HEK293 (cell line): ENCODE measurements around the gene TLE6.
A peak's percentile ranks its signal among the peaks of the same experiment; 100 is the strongest.

Experiments used
- BCL11B ChIP-seq: fragments of 450-650 bp; formaldehyde crosslinking; IDR thresholded peaks from 2 replicates; pipeline ENCODE4 v1.5.1; 2016; ENCODE audit warnings: low read depth, missing biosample characterization, missing genetic modification characterization
- GLI2 ChIP-seq: fragments of 450-650 bp; formaldehyde crosslinking; IDR thresholded peaks from 2 replicates; pipeline ENCODE4; 2017; ENCODE audit warnings: missing biosample characterization, missing genetic modification characterization, low read depth, borderline replicate concordance
- GLIS1 ChIP-seq: fragments of 450-650 bp; formaldehyde crosslinking; IDR thresholded peaks from 2 replicates; pipeline ENCODE4 v1.5.1; 2016; ENCODE audit warnings: missing biosample characterization, missing genetic modification characterization
- HOXC10 ChIP-seq: sonication (generic); formaldehyde crosslinking; IDR thresholded peaks from 2 replicates; pipeline ENCODE4 v1.8.1; 2023; ENCODE audit warnings: mild to moderate bottlenecking, missing genetic modification reagents
- INSM2 ChIP-seq: fragments of 450-650 bp; formaldehyde crosslinking; IDR thresholded peaks from 2 replicates; pipeline ENCODE4 v1.5.1; 2016; ENCODE audit warnings: missing biosample characterization, missing genetic modification characterization
- KLF17 ChIP-seq: fragments of 450-650 bp; formaldehyde crosslinking; IDR thresholded peaks from 2 replicates; pipeline ENCODE4 v1.5.1; 2016; ENCODE audit warnings: missing biosample characterization, missing genetic modification characterization
- PRDM1 ChIP-seq: fragments of 450-650 bp; formaldehyde crosslinking; IDR thresholded peaks from 2 replicates; pipeline ENCODE4; 2016; ENCODE audit warnings: missing biosample characterization, missing genetic modification characterization
- REPIN1 ChIP-seq: fragments of 450-650 bp; formaldehyde crosslinking; IDR thresholded peaks from 2 replicates; pipeline ENCODE4 v1.5.1; 2017; ENCODE audit warnings: missing biosample characterization, missing genetic modification characterization, low read depth
- ZNF112 ChIP-seq: fragments of 450-650 bp; formaldehyde crosslinking; IDR thresholded peaks from 2 replicates; pipeline ENCODE4 v1.5.0; 2017; ENCODE audit warnings: missing biosample characterization, missing genetic modification characterization
- ZNF148 ChIP-seq: fragments of 450-650 bp; formaldehyde crosslinking; IDR thresholded peaks from 2 replicates; pipeline ENCODE4 v1.5.0; 2017; ENCODE audit warnings: missing biosample characterization, missing genetic modification characterization, borderline replicate concordance
- ZNF184 ChIP-seq: fragments of 450-650 bp; IDR thresholded peaks from 2 replicates; pipeline ENCODE4 v1.5.1; 2018; ENCODE audit warnings: missing biosample characterization, mild to moderate bottlenecking, missing genetic modification characterization
- ZNF19 ChIP-seq: fragments of 450-650 bp; formaldehyde crosslinking; IDR thresholded peaks from 2 replicates; pipeline ENCODE4; 2016; ENCODE audit warnings: missing biosample characterization, missing genetic modification characterization, low read depth
- ZNF362 ChIP-seq: fragments of 450-650 bp; formaldehyde crosslinking; IDR thresholded peaks from 2 replicates; pipeline ENCODE4 v1.5.1; 2016; ENCODE audit warnings: missing biosample characterization, missing genetic modification characterization
- ZNF37A ChIP-seq: fragments of 450-650 bp; IDR thresholded peaks from 2 replicates; pipeline ENCODE4 v1.5.1; 2018; ENCODE audit warnings: missing biosample characterization, missing genetic modification characterization
- ZNF391 ChIP-seq: fragments of 450-650 bp; formaldehyde crosslinking; IDR thresholded peaks from 2 replicates; pipeline ENCODE4 v1.5.1; 2016; ENCODE audit warnings: low read depth, missing biosample characterization, missing genetic modification characterization, borderline replicate concordance
- ZNF488 ChIP-seq: fragments of 450-650 bp; formaldehyde crosslinking; IDR thresholded peaks from 2 replicates; pipeline ENCODE4 v1.5.1; 2016; ENCODE audit warnings: missing biosample characterization, missing genetic modification characterization
- ZNF518A ChIP-seq: fragments of 450-650 bp; formaldehyde crosslinking; conservative IDR thresholded peaks from 2 replicates; pipeline ENCODE4 v1.5.1; 2016; ENCODE audit warnings: low read depth, missing biosample characterization, missing genetic modification characterization
- ZNF530 ChIP-seq: fragments of 450-650 bp; formaldehyde crosslinking; IDR thresholded peaks from 2 replicates; pipeline ENCODE4 v1.5.1; 2016; ENCODE audit warnings: low read depth, missing biosample characterization, missing genetic modification characterization
- ZNF600 ChIP-seq: fragments of 450-650 bp; formaldehyde crosslinking; IDR thresholded peaks from 2 replicates; pipeline ENCODE4 v1.5.1; 2016; ENCODE audit warnings: missing biosample characterization, missing genetic modification characterization
- ZNF639 ChIP-seq: fragments of 450-650 bp; formaldehyde crosslinking; IDR thresholded peaks from 2 replicates; pipeline ENCODE4 v1.5.1; 2016; ENCODE audit warnings: missing biosample characterization, missing genetic modification characterization
- ZNF707 ChIP-seq: fragments of 450-650 bp; formaldehyde crosslinking; IDR thresholded peaks from 2 replicates; pipeline ENCODE4 v1.5.1; 2016; ENCODE audit warnings: missing biosample characterization, missing genetic modification characterization
- ZNF776 ChIP-seq: fragments of 450-650 bp; formaldehyde crosslinking; IDR thresholded peaks from 2 replicates; pipeline ENCODE4 v1.5.0; 2017; ENCODE audit warnings: missing biosample characterization, missing genetic modification characterization, borderline replicate concordance
- ZSCAN4 ChIP-seq: fragments of 450-650 bp; formaldehyde crosslinking; IDR thresholded peaks from 2 replicates; pipeline ENCODE4 v1.5.1; 2017; ENCODE audit warnings: missing biosample characterization, missing genetic modification characterization

Gene TLE6

GRCh38 chr19:2944775-2945574, 32.4 kb upstream of the TLE6 start, which contains the start of gene ZNF77 (continued):
- TF ChIP-seq ZNF488 (tag by site-specific recombination) (no peak), ZNF37A (tag by site-specific recombination) (no peak), ZNF391 (peak; percentile 79; the same call in 1 of the 2 replicates), ZNF639 (tag by site-specific recombination) (peak; percentile 57; the same call in 1 of the 2 replicates), ZNF518A (tag by site-specific recombination) (no peak), INSM2 (peak; percentile 66), ZNF19 (tag by site-specific recombination) (no peak), ZNF776 (tag by site-specific recombination) (no peak), ZNF530 (no peak), ZNF707 (no peak), ZNF184 (tag by site-specific recombination) (no peak), GLIS1 (tag by site-specific recombination) (peak; percentile 97), PRDM1 (tag by site-specific recombination) (no peak), BCL11B (tag by site-specific recombination) (peak; percentile 94; the same call in 1 of the 2 replicates), REPIN1 (tag by site-specific recombination) (0 out of 2 replicates have a peak, but pooled peaks have one; percentile 55), ZNF112 (no peak), KLF17 (tag by site-specific recombination) (peak; percentile 88), HOXC10 (CRISPR knock-in tag) (no peak), ZNF148 (no peak), GLI2 (tag by site-specific recombination) (no peak; the same call in 1 of the 2 replicates), ZNF600 (no peak), ZSCAN4 (tag by site-specific recombination) (peak; percentile 42; the same call in 1 of the 2 replicates), ZNF362 (no peak)
